MCF 10A (cell line): ENCODE data around the gene TNP2. TPM values are rescaled to one million over a fixed set of nuclear protein-coding genes. Genes with fewer than 3 reads are reported as not detected.

ENCODE experiments used
- BruUV-seq: library from RNA; stranded (reverse); fragments of 400-500 nt; replicated peaks from 2 replicates; lab custom pipeline; 2021; lab: Mats Ljungman, UMichigan
- CTCF ChIA-PET: fragments of 300-600 bp; sonication (Branson Sonifier 250); formaldehyde crosslinking; extraction: SDS; loops from one replicate; lab custom pipeline; 2021; ENCODE audit warnings: antibody characterized with exemption, inconsistent platforms; lab: Yijun Ruan, JAX
- POLR2A ChIA-PET: fragments of 300-600, 350-650 bp; sonication (Branson Sonifier 250); formaldehyde crosslinking; extraction: SDS; loops from one replicate; lab custom pipeline; 2020; ENCODE audit warnings: antibody characterized with exemption, inconsistent platforms; lab: Yijun Ruan, JAX
- DNase-seq: peaks from one replicate; pipeline ENCODE4 v3.0.0-alpha.2; 2018; ENCODE audit not compliant: unreplicated experiment
- H3K27ac Mint-ChIP-seq: one replicate; pipeline ENCODE4 v1.8.0; 2022; ENCODE audit warnings: mild to moderate bottlenecking, low read depth, mixed read lengths; ENCODE audit not compliant: unreplicated experiment
- H3K27me3 Mint-ChIP-seq: one replicate; pipeline ENCODE4 v1.8.0; 2022; ENCODE audit warnings: mixed read lengths; ENCODE audit not compliant: insufficient read depth, unreplicated experiment
- H3K36me3 Mint-ChIP-seq: one replicate; pipeline ENCODE4 v1.8.0; 2022; ENCODE audit warnings: mild to moderate bottlenecking, moderate library complexity, mixed read lengths; ENCODE audit not compliant: insufficient read depth, unreplicated experiment
- H3K4me1 Mint-ChIP-seq: one replicate; pipeline ENCODE4 v1.8.0; 2022; ENCODE audit warnings: mixed read lengths; ENCODE audit not compliant: insufficient read depth, unreplicated experiment
- H3K4me3 Mint-ChIP-seq: one replicate; pipeline ENCODE4 v1.8.0; 2022; ENCODE audit warnings: mild to moderate bottlenecking, moderate library complexity, mixed read lengths; ENCODE audit not compliant: unreplicated experiment
- H3K9me3 Mint-ChIP-seq: one replicate; pipeline ENCODE4 v1.8.0; 2022; ENCODE audit warnings: mixed read lengths; ENCODE audit not compliant: unreplicated experiment
- intact Hi-C: fragments of 100-400 bp; cut with micrococcal nuclease; formaldehyde crosslinking; loops from 2 replicates; pipeline ENCODE4 v1.14.1; 2022
- total RNA-seq: library from RNA; stranded (reverse); gene quantifications from 2 replicates; pipeline ENCODE4 v1.2.3, GENCODE V29; 2022
- TF ChIP-seq, protein P1 (sequence below): fragments of 200-600 bp; IDR thresholded peaks from one replicate; pipeline ENCODE4 v1.8.0; 2022; ENCODE audit warnings: antibody characterized with exemption, mild to moderate bottlenecking; ENCODE audit not compliant: unreplicated experiment

Gene TNP2
- total RNA-seq, 1 experiment from 2014 or later, result not detected

DNA sequence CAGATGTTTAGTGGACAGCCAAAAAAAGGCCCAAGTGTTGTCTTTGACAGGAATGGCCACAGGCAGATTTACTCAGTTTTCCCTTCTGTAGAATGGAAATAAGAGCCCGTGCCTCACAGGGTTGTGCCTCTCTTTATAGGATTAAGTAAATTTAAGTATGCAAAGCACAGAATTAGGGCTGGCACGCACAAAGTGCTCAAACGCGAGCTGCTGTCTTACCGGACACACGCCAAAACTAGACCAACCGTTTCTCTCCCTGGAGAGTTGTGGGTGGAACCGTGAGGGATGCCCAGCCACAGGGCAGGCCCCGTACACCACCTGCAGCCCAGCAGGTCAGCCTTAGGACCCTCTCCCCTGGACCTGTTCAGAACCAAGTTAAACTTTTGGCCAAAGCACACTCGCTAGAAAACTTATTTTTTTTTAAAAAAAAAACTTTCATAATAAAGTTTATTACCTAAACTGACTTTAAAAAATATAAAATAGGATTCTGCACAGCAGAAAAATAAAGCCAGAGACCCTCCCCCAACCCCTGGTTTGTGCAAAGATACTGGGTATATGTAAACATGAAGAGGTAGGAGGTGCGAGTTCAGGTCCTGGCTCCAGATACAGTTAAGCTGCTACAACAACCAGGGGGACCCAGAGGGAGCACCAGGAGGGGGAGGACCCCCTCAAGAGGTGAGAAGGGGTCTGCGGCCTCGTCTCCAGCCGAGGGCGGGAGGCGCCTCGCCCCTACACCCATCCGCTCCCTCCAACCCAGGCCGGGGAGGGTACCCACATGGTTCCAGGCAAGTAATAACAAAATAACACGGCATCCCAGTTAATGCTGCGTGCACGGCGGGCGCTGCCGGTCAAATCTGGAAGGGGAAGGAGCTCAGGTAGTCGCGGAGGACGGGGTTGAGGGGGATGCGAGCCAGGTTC lies 14.9 kb downstream of the TNP2 start:
- Mint-ChIP-seq H3K27me3 (no peaks in the 10 kb centered on the region), H3K9me3 (no peaks in the 10 kb centered on the region), H3K36me3 (peaks cover 16% of the 10 kb centered on the region), H3K4me3 (peak overlapping the region; percentile 97), H3K27ac (no peak overlapping the region), H3K4me1 (peaks cover 8% of the 10 kb centered on the region)
- TF ChIP-seq, protein P1, sequence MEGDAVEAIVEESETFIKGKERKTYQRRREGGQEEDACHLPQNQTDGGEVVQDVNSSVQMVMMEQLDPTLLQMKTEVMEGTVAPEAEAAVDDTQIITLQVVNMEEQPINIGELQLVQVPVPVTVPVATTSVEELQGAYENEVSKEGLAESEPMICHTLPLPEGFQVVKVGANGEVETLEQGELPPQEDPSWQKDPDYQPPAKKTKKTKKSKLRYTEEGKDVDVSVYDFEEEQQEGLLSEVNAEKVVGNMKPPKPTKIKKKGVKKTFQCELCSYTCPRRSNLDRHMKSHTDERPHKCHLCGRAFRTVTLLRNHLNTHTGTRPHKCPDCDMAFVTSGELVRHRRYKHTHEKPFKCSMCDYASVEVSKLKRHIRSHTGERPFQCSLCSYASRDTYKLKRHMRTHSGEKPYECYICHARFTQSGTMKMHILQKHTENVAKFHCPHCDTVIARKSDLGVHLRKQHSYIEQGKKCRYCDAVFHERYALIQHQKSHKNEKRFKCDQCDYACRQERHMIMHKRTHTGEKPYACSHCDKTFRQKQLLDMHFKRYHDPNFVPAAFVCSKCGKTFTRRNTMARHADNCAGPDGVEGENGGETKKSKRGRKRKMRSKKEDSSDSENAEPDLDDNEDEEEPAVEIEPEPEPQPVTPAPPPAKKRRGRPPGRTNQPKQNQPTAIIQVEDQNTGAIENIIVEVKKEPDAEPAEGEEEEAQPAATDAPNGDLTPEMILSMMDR, result no peak
- DNase-seq, result no peak
- CTCF ChIA-PET, result interaction anchor here (0.6 to 11.0 kb wide), 19 partner anchors 21 to 739 kb away, joined by 3 to 342 read pairs (median 4); no protein-coding TSS in a partner anchor
- TSS peak; percentile 42 for BruUV-seq
- intact Hi-C loops, result loop anchor here (10.0 kb wide), 1 partner anchor 119 kb away; no protein-coding TSS in a partner anchor
- POLR2A ChIA-PET, result interaction anchor here (0.7 to 1.1 kb wide), 2 partner anchors 103 to 274 kb away, joined by 3 read pairs; no protein-coding TSS in a partner anchor

GRCh38 chr16:11253009-11253994 lies 15.8 kb downstream of the TNP2 start:
- POLR2A ChIA-PET, result interaction anchor here (0.7 kb wide), 1 partner anchor 102 kb away, joined by 3 read pairs; no protein-coding TSS in a partner anchor
- peak overlapping the region; percentile 3 for H3K27ac Mint-ChIP-seq
- no peaks in the 10 kb centered on the region for H3K27me3 Mint-ChIP-seq
- H3K9me3 Mint-ChIP-seq, result no peaks in the 10 kb centered on the region
- BruUV-seq, result no TSS peak
- CTCF ChIA-PET, result interaction anchor here (0.6 to 11.0 kb wide), 11 partner anchors 22 to 738 kb away, joined by 3 to 342 read pairs (median 3); no protein-coding TSS in a partner anchor
- TF ChIP-seq, protein P1, result no peak
- intact Hi-C loops, result loop anchor here (10.0 kb wide), 1 partner anchor 119 kb away; no protein-coding TSS in a partner anchor
- peak overlapping the region; percentile 25 for H3K4me3 Mint-ChIP-seq
- no peak for DNase-seq
- H3K4me1 Mint-ChIP-seq, result peaks cover 8% of the 10 kb centered on the region
- peaks cover 16% of the 10 kb centered on the region for H3K36me3 Mint-ChIP-seq

DNA sequence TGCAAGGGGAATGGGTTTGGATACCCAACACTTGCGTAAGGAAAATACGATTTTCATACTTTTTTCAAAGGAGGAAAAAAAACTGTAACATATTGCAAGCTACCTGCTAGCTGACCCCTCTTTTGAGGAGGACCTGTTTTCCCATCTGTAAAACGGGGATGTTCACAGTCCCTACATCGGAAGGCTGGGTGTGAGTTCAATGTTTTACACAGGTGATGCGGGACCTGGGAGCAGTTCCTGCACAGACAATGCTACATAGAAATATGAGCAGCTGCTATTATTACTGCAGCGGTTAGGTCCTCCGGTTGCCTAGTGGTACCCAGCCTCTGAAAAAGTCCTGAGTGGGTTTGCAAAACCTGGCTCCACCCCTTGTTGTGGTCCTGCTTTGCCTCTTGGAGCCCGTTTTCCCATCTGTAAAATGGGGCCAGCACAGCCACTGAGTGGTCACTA lies 16.6 kb downstream of the TNP2 start:
- Mint-ChIP-seq H3K4me3 (no peak overlapping the region), H3K27me3 (no peaks in the 10 kb centered on the region), H3K4me1 (peaks cover 8% of the 10 kb centered on the region), H3K27ac (no peak overlapping the region), H3K9me3 (no peaks in the 10 kb centered on the region), H3K36me3 (peaks cover 16% of the 10 kb centered on the region)
- POLR2A ChIA-PET, result no interaction called here
- CTCF ChIA-PET, result interaction anchor here (0.6 to 0.9 kb wide), 4 partner anchors 270 to 287 kb away, joined by 3 to 4 read pairs (median 3); no protein-coding TSS in a partner anchor
- no TSS peak for BruUV-seq
- intact Hi-C loops, result loop anchor here (10.0 kb wide), 1 partner anchor 118 kb away; no protein-coding TSS in a partner anchor
- no peak for DNase-seq
- TF ChIP-seq, protein P1, result no peak
